SK-N-DZ (cell line): ENCODE measurements around the gene CRLF1. TPM values are rescaled to one million over a fixed set of nuclear protein-coding genes. Genes with fewer than 3 reads are reported as not detected.

Experiments used
- DNase-seq: peaks from one replicate; pipeline ENCODE4 v3.0.0-alpha.2; 2015; ENCODE audit warnings: low spot score
- polyA plus RNA-seq, 2 experiments: library from polyadenylated mRNA; depleted of rRNA; stranded (reverse); fragments of >200 nt; gene quantifications; 2 replicates each; pipeline ENCODE4 v1.2.3, GENCODE V29; 2014

CRLF1 gene, protein sequence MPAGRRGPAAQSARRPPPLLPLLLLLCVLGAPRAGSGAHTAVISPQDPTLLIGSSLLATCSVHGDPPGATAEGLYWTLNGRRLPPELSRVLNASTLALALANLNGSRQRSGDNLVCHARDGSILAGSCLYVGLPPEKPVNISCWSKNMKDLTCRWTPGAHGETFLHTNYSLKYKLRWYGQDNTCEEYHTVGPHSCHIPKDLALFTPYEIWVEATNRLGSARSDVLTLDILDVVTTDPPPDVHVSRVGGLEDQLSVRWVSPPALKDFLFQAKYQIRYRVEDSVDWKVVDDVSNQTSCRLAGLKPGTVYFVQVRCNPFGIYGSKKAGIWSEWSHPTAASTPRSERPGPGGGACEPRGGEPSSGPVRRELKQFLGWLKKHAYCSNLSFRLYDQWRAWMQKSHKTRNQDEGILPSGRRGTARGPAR
- polyA plus RNA-seq (2014; cell fraction: cytosol; rRNA removed) = 10.9 and 26.9 TPM in 2 replicates
- 5.0 and 5.3 TPM in 2 replicates for polyA plus RNA-seq (2014; cell fraction: nucleus; rRNA removed)

DNA sequence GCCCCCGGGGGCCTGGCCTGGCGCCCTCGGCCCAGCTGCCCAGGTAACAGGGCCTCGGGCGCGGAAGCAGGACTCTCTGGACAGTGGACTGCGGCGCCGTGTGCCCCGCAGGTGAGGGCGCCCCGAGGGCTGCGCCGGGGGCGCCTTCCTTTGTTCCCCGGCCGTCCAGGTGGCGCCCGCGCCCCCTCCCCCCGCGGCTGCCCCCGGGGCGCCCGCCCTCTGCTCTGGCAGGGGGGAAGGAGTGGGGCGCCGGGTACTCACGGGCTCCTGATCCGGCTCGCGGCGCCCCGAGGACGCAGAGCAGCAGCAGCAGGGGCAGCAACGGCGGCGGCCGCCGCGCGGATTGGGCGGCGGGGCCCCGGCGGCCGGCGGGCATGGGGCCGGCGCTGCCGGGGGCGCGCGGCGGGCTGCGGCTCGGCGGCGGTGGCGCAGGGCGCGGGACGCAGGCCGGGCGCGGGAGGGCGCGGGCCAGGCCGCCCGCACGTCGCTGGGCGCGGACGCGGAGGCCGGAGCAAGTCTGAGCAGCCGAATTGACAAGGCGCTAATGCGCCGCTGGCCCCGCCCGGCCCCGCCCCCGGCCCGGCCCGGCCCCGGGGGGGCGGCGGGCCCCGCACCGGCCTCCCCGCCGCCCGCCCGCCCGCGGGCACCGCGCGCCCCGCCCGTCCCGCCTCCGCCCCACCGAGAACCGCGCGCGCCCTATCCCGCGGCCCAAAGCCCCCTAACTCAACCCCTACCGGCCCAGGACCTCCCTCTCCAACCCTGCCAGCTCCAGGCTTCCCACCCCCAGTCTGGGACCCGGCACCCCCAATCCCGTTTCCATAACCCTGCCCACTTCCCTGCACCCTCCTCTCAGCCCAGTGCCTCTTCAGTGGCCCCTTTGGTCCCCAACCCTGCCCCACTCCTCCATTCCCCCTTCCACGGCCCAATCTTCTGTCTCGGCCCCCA, at the start of gene CRLF1:
TSS of gene CRLF1 (minus strand) at position 519 of the 945 bp plus-strand sequence. CDS start at position 376, 143 bp downstream.
- DNase-seq = no peak

DNA sequence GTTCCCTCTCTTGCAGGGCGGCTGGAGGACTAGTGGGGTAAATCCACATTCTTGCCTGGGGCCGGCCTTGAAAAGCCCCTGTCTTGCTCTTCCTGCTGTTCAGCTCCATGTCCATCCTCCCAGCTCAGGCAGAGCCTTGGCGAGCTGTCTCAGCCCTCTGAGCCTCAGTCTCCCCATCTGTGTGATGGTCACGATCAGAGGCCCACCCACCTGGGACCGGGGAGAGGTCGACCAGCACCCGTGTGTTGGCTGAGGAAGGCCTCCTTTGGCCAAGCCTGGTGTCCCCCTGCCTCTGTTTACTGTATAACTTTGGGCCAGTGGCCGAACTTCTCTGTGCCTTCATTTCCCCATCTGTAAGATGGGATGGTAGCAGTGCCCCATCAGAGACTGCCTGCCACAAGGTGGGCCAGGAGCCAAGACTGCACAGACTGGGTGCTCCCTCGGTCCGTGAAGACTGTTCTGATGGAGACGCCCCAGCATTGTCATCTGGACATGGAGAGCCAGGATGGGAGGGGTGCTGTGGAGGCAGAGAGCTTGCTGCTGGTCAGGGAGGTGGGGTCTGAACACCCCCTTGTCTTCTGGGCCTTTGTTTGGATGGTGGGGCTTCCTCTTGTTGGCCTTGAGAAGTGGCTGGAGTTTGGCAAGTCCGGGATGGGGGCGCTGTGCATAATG, 48.7 kb upstream of the CRLF1 start:
- no peak for DNase-seq

DNA sequence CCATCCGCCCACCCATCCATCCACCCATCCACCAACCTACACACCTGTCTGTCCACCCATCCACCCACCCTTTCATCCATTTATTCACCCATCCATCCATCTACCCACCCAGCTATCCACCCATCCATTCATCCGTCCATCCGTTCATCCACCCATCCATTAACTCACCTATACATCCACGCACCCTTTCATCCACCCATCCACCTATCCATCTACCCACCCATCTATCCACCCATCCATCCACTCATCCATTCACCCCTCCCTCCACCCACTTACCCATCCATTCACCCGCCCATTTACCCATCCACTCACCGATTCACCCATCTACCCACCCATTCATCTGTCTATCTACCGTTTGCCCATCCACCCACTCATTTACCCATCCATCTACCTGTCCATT, 47.9 kb upstream of the CRLF1 start:
- no peak for DNase-seq

DNA sequence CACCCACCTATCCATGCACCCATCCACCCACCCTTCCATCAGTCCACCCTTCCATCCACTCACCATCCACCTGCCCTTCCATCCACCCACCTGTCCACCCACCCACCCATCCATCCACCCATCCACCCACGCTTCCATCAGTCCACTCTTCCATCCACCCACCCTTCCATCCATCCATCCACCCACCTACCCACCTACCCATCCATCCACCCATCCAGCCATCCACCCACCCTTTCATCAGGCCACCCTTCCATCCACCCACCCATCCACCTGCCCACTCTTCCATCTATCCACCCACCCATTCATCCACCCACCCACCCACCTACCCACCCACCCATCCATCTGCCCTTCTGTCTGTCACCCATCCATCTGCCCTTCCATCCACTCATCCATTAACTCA, 47.3 kb upstream of the CRLF1 start:
- no peak for DNase-seq

DNA sequence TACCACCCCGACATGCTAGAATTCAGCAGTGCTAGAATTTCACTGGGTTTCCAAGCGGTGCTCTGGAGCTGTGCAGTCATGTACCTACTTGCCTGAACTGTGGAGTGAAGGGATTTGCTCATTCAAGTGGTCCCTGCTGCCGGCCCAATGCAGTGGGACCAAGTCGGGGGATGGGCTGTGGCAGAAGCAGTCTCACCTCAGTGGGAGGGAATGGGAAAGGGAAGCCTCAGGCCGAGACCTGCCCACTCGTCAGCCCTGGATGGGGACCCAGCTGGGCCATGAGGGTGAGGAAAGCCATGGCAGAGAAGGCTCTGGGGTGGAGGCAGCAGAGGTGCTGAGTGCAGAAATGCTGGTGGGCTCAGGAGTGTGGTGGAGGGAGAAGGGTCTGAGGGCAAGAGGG, 45.1 kb upstream of the CRLF1 start:
- DNase-seq = no peak

DNA sequence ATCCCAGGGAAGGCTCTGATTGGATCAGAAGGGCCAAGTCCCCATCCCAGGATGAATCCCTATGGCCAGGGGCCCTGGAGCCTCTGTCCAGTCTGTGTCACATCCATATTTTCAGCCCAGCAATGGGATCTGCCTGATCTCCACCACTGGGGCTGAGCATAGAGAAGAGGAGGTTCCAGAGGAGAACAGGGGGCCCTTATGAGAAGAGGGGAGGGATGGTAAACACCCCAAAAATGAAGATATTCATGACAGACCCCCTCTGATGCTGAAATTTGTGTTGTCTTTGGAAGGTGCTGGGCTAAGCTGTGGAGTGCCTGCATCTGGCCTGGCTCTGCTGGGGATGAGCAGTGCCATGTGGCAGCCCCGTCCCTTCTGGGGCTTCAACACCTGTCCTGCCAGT, 44.7 kb upstream of the CRLF1 start:
- no peak for DNase-seq

DNA sequence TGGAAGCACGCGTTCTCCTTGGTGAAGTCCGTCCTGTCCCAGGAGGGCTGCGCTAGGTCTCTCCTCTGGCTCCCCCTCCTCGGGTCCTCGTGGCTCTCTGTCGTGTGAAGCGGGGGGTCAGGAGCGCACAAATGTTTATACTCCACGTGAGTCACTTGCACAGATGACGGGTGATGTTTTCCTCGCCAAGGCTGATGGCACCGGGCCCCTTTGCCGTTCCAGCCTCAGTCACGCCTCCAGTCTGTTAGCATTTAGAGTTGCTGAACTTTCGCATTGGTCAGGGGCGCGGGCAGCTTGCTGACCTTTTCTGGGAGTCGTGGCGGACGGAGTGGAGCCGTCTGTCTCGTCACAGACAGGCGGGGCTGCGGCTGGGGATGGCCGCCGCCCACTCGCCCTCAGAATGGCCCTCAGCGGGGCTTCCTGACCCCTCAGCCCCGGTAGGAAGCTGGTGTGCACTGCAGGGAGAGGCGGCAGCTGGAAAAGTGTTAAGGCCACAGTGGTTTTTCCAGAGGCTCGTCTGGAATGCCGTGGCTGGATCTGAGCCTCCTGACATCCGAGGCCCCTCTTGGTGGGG, 44.0 kb upstream of the CRLF1 start:
- DNase-seq = no peak

DNA sequence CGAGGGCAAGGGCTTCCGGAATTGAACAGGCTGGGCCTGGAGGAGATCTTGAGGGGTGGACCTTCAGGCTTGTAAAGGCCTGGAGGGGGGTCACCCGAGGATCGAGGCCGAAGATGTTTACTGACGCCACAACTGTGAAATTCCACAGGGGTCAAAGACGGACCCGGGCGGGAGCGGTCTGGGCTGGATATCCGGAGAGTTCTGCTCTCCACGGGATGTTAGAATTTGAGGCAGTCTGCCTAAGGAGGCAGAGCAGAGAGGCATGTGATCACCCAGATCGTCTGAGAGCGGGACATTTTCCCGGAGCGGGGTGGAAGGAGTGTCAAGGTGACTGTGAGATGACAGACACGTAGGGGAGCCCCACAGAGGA, 43.4 kb upstream of the CRLF1 start:
- no peak for DNase-seq

DNA sequence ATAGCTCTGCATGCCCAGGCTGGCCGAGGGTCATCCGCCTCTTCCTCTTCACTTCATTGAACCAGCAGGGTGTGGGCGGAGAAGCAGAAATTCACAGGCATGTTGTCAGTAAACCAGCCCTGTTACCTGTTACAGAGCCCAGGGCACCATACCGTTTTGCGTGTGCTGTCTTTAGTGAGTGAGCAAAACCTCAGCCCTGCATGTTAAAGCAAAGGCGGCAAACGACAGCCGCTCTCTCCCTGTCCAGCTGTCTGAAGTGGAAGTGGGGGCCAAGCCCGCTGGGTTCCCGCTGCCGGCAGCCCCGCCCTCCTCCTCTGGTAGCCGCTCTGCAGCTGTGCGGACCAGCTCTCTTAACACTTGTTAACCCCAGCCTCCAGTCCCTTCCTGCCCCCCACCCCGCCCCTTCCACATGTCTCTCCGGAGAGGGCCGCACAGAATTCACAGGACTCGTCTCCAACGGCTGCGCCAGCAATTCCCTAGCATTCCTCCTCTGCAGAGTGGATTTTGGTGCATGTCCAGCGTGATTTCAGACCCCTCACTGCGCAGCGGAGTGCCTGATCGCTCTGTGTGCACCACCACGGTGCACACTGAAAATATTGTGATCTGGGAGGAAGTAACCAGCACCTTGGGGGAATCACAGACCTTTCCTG, 42.9 kb upstream of the CRLF1 start:
- DNase-seq = no peak

DNA sequence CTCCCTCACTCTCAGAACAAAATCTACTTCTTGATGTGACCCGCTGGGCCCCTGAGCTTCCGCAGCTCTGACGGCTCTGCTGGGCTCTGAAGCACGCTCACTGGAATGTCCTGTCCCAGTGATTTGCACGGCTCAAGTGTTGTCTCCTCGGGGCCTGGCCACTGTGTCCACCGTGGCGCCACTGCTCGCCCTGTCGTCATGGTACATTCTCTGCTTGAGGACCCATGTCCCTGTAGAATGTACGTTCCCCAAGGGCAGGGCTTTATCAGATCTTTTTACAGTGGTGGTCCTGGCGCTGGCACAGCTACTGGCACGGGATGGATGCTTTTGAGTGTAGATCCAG, 42.3 kb upstream of the CRLF1 start:
- no peak for DNase-seq

DNA sequence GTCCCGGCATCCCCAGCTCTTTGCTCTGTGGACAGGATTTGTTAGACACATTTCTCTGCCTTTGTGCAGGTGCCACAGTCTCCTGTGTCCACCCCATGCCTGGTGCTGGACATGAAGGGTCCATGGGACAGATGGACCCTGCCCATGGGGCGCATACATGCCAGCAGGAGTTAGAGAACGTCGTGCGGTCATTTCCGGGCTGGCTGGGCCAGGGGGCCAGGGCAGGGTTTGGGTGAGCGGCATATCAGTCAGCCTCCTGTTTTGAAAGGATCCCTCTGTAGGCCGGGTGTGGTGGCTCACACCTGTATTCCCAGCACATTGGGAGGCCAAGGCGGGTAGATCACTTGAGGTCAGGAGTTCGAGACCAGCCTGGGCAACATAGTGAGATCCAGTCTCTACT, 41.2 kb upstream of the CRLF1 start:
- no peak for DNase-seq

DNA sequence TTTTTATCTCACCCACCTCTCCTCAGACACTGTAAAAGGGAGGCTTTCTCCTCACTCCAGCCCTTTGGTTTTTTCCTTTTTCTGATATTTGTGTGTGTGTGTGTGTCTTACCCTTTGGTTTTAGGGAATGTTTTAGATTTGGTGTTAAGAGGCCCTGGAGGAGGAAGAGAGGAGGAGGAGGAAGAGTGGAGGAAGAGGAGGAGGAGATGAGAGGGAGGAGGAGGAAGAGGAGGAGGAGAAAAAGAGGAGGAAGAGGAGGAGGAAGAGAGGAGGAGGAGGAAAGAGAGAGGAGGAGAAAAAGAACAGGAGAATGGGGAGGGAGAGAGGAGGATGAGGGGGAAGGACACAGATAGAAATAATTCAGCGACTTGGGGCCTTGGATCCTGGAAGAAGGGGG, 40.8 kb upstream of the CRLF1 start:
- DNase-seq = no peak

DNA sequence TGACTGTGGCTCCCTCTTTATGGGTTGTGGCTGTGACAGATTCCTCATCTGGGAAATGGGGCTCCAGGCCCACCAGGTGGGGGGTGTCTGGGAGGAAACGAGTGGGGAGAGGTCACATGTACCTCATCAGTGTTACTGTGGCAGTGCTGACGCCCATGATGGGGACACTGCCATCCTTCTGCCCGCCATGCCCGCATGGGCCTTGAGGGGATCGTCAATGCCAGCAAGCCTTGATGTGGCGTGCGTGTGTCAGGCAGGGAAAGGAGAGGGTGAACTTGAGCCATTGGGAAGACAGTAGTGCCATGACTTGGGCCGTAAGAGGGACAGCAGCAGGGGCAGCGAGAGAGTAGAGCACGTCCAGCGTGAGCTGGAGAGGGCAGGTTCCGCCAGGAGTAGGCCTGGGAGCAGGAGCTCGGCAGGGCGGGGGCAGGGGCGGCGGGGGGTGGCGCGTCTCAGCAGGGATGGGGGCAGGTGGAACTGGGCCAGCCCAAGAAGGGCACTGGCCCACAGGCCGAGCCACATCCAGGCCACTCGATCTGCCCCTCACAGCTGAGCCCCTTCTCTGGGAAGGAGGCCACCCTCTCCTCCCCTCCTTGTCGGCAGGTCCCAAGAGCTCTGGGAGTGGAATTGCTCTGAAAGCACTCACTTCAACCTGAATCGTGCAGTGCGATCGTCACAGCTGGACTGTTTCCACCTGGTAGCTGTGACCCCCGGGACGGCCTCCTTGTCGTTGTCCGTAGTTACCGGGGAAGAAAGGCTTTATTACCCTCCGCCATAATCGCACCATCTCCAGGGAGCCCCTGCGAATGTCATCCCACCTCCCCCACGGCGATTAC, 40.2 kb upstream of the CRLF1 start:
- no peak for DNase-seq

DNA sequence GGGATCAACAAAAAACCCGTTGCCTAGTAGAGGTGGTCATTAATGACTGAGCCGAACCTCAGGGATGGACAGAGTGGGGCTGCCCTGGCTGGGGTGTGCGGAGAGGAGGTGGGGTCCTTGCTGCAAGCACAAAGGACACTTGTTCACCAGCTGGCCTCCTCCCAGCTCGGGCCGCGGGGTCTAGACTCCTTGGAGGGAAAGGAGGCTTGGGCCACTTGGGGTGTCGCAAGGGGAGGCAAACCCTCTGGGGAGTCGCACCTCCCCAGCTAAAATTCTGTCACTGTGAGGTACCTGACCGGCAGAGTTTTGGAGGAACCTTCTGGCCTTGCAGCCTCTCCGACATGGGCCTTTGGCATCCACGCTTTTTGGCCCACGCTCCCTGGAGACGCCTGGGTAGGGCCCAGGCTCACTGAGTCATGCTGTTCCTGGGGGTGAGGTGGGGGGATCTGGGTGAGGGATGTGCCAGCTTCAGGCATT, 38.5 kb upstream of the CRLF1 start:
- DNase-seq = no peak

DNA sequence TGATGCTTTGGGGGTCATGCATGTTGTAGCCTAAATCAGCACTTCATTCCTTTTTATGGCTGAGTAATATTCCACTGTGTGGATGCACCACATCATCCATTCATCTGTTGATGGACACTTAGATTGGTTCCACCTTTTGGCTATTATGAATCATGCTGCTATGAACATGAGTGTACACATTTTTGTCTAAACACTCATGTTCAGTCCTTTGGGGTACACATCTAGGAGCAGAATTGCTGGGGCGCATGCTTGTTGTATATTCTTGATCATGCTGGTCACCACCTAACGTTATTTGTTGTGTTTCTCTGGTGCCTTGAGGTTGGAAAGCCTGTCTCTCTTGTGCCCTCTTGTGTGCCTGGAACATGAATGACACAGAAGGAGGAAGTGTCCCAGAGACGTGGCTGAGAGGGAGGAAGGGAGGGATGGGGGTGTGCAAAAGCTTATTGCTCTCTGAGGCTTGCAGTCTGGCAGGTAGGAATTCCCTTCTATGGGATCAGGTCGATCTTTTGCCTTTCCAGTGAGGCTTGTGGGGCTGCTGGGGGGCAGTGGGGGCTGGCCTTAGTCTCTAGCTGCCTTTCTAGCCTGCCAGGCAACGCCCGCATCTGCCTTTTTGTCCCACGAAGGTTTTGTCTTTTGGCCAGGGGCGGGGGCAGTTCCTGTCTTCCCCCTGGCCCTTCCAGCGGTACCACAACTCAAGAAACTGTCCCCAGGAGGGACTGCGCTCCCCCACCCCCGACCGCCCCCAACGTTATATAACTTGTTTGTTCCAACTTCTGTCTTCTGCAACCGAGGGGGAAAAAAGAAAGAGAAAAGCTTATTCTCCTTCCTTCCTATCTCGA, 37.8 kb upstream of the CRLF1 start:
- DNase-seq = no peak

DNA sequence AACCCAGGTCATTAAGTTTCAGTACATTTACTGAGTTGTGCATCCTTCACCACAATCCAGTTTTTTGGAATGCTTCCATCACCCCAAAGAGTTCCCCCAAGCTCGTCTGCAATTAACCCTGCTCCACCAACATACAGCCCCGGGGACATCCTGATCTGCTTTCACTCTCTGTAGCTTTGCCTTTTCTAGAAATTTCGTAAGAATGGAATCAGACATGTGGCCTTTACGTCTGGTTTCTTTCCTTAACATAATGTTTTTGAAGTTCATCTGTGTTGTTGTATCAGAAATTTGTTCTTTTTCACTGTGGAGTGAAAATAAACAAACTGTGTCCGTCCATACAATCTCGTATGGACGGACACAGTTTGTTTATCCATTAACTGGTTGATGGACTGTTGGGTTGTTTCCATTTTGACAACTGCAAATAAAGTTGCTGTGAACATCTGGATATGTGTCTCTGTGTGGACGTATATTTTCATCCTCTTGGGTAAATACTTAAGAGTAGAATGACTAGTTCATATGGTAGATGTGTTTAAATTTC, 33.2 kb upstream of the CRLF1 start:
- DNase-seq = no peak

DNA sequence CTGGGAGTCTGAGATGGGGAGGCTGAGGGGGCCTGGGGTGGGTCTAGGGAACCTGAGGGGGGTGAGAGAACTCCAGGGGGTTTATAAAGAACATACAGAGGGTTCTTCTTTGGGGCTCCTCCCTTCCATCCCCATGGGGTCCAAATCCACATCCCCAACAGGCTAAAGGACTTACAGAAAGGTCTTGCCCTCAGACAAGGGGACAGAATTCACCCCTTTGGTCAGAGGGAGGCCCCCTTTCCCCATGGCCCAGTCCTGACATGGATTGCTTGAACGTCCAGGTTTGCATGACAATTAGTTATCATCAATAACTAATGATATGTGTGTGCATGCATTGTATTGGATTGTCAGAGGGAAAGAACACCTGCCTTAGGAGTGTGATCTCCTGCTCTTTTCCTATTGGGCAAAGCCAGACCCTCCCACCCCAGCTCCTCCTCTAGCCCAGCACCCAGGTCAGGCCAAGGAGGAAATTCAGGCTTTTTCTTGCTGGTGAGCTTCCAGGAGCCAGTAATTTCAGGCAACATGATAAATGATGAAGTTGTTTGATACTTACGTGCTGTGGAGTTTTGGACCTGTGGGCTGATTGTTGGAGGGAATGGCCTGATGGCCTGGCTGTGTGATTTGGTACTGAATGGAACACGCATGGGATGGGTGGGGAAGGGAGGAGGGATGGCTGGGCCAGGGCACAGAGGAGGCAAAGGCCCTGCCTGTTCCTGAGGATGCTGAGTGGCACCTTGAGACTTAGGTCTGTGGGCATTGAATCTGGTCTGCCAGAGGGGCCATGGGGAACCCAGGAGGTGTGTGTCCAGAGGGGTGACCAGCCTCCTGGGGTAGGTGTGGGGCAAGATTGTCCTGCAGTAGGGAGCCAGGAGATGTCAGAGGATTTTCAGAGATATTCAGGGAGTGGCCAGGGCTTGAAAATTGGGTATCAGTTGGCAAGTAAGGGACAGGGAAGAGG, 31.4 kb upstream of the CRLF1 start:
- no peak for DNase-seq
